HG03135 (cell line): ENCODE measurements around the gene ALOX12.

ENCODE experiments used
- ATAC-seq: cut with Tn5 transposase; IDR thresholded peaks from one replicate; pipeline ENCODE4 v1.9.1; 2021; ENCODE audit warnings: mild to moderate bottlenecking, moderate library complexity; ENCODE audit not compliant: unreplicated experiment

The ALOX12 gene

DNA sequence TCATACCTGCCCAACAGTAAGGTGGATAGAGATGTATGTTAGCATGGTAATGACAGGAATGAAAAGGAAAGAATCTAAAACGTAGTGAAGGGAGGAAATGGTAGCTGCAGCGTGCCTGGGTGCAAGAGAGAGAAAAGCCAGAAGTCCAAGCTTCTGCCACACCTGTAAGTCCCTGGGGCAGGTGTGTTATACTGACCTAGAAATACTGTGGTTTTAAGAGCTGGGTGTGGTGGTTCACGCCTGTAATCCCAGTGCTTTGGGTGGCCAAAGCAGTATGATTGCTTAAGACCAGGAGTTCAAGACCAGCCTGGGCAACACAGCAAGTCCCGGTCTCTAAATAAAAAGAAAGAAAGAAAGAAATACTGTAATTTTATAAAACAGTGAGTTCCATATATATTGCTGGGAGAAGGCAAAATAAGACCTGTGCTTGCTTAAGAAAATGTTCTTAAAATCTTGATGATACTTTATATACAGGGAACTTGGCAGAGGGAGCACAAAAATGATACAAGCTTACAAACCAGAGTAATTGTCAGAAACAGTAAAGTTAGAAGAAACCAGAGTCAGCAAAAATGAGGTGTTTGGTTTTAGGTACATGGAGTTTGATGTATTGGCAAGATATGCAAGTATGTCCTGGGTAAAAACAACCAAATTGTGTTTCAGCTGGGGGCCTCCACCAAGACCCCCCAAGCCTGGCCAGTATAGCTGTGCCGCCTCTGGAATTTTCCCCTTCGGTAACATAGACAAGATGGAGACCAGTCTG, 6.6 kb downstream of the ALOX12 start:
- ATAC-seq, result no peak

DNA sequence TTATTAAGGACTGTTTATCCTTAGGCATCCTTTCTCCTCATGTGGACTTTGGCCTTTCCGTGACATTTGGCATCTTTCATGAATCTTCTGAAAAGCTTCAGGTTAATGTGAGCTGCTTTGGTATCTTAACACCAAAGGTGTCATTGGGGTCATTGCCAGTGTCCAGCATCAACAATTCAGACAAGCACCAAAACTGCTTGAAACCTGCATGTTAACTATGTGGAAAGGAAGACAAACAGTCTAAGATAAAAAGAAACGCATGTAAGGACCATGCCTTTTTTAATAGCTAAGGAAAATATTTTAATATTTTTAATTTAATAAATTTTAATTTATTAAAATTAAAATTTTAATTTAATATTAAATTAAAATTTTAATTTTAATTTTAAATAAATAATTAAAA, 7.9 kb downstream of the ALOX12 start:
- no peak for ATAC-seq

- ATAC-seq, result peak; percentile 73
Observed at GRCh38 chr17:7004398-7005253, 8.8 kb downstream of the ALOX12 start.

DNA sequence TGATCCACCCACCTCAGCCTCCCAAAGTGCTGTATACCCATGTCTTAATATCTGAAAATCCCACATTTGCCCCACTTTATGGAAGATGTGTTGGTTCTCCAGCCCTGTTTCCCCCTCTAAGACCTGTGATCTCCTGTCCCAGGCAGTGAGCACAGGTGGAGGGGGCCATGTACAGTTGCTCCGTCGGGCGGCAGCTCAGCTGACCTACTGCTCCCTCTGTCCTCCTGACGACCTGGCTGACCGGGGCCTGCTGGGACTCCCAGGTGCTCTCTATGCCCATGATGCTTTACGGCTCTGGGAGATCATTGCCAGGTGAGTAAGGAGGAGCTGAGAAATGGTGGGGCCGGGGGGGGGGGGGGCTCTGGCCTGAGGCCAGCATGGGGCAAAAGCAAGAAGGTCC, 9.9 kb downstream of the ALOX12 start:
- ATAC-seq, result no peak

DNA sequence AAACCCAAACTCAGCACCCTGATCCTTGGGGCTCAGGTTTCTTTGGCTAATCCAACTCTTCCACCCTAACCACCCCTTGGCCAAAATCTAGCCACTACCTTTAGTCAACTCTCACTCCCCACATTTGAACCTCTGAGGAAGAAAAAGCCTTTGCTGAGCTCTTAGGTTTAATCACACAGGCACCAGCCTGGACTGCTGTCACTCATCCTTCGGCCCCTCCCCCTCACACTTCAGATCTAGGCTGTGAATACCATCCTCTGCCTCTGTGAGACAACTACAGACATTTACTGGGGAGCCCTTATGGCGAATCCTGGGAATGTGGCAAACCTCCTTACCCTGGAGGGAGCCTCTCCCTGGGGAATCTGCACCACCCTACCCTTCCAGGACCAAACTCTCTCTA, 11.3 kb downstream of the ALOX12 start:
- no peak for ATAC-seq

DNA sequence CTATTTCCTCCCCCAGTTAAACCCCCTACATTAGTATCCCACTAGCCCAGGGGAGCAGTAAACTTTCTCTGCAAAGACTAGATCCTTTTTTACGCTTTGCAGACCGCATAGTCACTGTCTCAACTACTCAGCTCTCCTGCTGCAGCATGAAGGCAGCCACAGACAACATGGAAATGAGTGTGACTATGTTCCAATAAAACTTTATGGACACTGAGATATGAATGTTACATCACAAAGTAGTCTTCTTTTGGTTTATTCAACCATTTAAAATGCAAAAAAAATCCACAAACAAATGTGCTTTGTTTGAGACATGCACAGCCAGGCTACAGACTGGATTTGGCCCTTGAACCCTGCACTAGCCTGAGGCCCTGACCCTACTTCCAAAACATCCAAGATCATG, 14.7 kb downstream of the ALOX12 start:
- ATAC-seq, result no peak

DNA sequence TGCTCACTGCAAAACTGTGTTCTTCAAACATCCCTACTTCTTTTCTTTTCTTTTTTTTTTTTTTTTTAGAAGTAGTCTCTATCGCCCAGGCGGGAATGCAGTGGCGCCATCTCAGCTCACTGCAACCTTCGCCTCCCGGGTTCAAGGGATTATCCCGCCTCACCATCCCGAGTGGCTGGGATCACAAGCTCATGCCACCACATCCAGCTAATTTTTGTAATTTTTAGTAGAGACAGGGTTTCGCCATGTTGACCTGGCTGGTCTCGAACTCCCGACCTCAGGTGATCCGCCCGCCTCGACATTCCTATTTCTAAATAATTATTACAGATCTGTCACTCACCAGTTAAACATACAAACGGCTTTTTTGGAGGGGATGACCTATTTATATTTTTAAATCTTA, 15.6 kb downstream of the ALOX12 start:
- no peak for ATAC-seq

DNA sequence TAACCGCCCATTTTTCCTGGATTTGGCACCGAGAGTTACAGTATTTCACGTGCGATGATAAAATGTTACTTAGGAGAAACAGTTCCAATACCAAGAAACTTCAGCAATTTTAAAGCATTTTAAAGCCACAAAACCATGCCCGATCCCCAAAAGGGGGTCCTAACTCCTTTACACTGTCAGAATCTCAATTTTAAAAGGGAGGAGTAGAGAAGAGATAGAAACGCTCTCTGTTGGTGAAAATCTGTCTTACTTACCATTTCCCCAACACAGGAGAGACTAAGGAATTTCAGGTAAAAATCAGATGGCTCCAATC, 16.0 kb downstream of the ALOX12 start:
- no peak for ATAC-seq

GRCh38 chr17:7014261-7014994, 18.6 kb downstream of the ALOX12 start:
- ATAC-seq, result peak; percentile 79

- peak; percentile 20 for ATAC-seq
Observed at GRCh38 chr17:7014995-7015958, 19.4 kb downstream of the ALOX12 start.

DNA sequence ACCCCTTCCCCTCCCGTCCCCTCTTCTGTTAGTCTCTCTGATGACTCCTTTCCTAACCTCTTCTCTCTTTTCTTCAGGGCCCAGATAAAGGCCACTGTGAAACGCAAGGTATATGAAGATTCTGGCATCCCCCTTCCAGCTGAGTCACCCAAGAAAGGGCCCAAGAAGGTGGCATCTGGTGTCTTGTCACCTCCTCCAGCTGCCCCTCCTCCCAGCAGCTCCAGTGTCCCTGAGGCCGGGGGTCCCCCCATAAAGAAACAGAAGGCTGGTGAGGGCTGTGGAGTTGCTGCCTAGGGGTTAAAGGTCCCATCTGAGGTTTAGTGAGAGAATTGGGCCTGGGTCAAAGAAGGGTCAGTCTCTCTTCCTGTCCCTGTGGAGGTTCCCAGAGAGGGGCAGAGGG, 20.6 kb downstream of the ALOX12 start:
- ATAC-seq, result no peak

DNA sequence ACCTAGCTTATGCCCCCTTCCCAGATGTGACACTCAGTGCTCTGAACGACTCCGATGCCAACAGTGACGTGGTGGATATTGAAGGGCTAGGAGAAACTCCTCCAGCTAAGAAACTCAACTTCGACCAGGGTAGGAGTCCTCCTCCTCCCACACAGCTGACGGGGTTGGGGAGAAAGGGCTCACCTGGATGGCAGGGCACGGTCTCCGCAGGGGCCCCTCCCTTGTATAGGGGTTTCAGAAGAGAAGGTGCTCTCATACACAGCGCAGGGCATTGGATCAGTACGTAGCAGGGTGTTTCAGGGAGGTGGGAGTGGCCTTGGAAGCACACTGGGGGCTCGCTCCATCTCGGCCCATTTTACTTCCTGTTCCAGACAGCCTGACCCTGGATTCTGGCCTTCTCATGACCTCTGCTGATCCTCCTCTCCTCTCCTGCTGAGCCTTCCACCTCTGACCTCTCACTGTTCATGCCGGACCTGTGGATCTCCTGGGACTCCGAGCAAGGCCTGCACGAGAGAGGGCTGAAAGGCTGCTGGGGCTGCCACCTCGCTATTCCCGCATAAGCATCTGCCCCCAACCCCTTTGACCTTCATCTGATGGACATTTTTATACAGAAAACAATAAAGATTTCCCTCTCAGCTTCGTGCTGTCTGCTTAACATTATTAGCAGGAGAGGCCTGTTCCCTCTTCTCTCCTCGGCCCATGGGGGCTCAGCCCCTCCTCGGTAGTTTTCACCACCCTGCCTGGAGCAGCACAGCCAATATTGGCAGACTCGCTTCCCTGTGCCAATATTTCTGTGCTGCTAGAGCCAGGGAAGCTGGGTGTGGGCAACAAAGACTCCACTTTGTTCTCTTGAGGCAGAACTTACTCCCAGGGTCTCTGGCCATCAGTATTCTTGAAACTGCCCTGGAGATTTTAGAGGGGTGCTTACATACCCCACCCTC, 21.3 kb downstream of the ALOX12 start:
- ATAC-seq, result no peak

DNA sequence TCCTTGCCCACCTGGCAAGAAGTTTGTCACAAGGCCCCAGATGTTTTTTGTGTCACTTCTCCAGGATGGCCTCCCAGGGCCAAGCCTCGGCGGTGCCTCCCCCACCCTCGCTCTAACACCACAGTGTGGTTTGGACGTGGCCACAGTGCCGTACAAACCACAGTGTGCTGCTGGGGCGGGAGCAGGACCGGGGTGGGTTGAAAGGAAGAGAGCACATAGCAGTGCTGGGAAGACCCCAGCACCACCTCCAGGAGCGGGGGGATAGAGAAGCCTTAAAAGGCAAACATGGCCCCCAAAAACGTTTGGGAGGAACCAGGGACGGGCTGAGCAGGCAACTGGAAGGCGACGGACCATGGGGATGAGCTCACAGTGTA, 22.0 kb downstream of the ALOX12 start:
- no peak for ATAC-seq

GRCh38 chr17:7018331-7018964, 22.6 kb downstream of the ALOX12 start:
- no peak for ATAC-seq

- ATAC-seq, result no peak
Observed at GRCh38 chr17:7019367-7019766, 23.5 kb downstream of the ALOX12 start.

DNA sequence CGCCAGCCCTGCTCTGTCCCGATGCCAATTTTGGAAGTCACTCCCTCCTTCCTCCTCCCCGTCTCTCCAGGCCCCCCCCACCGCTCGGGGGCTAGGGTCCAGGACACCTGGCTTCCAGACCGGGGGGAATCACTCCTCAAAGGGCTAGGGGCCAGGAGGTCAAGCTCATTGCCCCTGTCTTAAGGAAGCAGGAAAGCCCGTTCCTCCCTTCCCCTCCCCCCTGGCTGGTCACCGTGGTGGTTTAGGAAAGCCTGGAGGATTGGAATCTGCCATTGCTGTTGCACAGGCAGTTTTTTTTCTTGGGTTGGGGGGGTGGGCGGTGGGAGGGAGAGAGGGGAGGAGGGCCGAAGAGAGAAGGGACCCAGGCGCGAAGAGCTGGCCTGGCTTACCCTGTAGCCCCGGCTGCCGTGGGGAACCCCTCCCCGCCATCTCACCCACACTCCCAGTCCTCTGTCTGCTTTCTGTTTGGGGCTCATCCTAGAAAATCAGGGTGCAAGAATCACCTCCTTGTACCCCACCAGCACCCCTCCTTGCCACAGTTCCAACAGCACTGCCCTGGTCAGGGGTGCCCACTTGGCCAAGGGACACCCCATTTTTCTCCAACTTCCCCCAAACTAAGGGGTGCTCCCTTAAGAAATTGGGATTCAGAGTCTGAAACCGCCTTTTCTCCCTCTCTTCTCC, 24.1 kb downstream of the ALOX12 start:
- no peak for ATAC-seq

DNA sequence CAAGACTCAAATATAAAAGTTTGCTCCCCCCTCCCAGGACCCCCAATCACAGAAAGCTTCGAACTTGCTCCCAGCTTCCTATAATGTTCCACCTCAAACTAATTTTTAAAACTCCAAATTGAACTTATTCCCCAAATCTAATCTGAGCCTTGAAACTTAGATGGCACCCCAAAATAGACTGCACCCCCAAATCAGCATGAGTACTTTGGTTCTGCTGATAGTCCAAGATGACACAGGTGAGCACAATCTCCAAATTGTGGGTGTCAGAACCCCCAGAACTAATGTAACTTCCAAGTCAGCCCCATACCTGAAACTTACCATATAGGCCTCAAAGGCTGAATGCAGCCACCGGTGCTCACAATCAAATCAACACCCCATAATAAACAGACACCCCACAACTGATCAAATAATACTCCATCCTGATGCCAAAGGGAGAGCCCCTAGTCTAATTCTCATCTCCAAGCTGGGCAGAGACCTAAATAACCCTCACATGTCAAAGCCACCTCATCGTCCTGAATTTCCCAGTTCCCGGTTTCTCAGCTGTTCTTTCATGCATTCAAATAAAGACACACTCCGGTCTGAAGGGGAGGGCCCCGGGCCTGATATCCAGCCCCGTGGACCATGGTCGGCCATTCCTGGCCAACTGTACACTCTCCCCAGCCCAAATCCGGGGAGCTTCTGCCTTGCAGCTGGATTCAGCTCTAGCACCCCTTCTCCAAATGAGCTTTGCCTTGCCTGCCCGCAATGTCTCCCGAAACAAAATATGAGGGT, 25.2 kb downstream of the ALOX12 start:
- no peak for ATAC-seq
